GM19328 (cell line): Measurements from ENCODE around the gene PHOSPHO1.
A peak's percentile ranks its signal among the peaks of the same experiment; 100 is the strongest.

Experiments
- ATAC-seq: cut with Tn5 transposase; IDR thresholded peaks from one replicate; pipeline ENCODE4 v1.9.1; 2021; ENCODE audit warnings: mild to moderate bottlenecking, moderate library complexity; ENCODE audit not compliant: unreplicated experiment

The PHOSPHO1 gene

DNA sequence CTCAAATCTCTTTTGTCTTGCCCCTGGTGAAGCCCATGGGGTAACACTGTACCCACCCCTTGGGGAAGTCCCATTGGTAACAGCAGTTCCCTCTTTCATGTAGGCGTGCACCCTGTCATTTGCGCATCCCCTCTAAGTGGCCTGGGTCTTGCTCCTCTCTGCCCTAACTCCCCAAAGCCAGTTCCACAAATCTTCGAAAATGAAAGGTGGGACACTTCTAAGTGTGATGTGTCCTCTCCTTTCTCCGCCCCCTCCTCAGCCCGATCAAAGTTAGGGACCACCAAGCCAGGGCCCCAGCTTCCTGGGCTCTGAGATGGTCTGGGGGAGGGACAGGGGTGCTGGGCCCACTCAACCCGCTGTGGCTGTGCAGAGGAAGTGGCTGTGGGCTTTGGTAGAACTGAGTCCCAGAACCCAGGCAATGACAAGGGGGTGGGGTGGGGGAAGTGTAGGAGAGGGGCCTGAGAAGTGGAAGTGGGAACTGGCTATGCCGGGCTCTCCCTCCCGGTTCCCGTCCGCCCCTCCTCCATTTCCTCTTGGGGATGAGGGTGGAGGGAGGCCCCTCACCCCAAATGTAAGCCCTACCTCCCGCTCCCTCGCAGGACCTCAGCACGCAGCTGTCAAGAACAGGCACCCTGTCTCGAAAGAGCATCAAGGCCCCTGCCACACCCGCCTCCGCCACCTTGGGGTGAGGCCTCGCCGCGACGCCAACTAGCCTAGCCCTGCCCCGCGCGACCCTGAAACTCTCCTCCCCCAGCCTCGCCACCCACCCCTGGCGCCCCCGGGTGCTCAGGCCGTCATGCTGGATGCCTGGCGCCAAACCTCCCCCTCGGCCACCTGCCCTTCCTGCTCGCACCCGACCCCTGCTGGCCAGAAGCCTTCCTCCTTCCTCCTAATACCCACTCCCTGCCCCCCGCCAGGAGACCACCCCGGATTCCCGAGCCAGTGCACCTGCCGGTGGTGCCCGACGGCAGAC, 11.4 kb downstream of the PHOSPHO1 start:
- ATAC-seq: no peak

DNA sequence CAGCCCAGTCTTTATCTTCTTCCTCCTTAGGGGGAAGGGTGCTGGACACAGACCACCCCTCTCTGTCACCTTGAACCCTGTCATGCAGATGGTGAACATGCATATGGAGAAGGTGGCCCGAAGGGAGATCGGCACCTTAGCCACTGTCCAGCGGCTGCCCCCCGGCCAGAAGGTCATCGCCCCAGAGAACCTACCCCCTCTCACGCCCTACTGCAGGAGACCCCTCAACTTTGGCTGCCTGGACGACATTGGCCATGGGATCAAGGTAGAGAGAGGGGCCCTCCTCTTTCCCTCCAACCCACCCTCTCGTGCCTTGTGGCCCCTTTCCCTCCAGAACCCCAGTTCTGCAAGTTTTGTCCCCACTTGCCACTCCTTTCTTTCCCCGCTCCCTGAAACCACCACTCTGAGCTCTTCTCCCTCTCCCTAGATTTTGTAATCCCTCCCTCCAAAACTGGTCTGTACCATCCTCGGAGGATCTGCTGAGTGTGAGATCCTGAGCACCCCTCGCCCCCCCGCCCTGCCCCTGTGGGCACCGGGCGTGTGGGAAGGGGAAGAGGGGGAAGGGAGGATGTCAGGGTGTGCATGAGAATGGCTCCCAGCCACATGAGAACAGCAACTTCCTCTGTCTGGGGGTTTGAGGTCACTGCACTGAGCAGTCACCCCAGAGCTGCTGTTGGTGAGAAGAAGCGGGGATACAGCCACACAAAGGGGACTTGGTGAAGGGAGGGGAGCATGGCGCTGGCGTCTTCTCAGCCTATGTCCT, 12.8 kb downstream of the PHOSPHO1 start:
- no peak for ATAC-seq

DNA sequence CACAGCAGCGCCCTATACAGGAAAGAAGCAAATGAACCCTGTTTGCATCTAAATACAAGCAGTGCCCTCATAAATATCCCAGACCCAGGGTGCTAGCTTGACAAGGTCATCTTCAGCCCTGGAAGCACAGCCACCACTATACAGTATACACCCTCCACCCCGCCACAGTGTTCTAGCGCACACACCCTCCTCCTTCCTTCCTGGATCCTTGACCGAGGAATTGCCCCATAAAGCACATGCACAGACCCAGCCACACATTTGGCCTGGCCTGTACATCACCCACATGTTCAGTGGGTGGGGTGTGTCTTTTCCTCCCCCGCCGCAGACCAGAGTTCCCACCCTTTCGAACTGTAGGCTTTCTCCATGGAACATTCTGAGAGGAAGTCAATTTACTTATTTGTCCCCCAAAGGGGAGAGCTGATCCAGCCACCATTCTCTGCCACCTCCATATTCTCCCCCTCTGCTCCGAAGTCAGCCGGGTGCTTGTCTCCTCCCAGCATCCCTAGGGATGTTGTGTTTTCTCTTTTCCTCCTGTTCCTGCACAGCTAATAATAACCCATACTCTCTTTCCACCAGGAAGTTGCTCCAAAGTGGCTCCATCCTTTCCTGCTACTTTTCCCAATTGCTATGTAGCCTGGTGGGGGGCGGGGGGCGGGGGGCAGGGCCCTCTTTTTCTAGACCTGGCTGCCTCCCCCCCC, 13.5 kb downstream of the PHOSPHO1 start:
- ATAC-seq: no peak

- no peak for ATAC-seq
Measured at GRCh38 chr17:49216482-49216881, 14.1 kb downstream of the PHOSPHO1 start.

- ATAC-seq: no peak
Measured at GRCh38 chr17:49214676-49215360, 15.8 kb downstream of the PHOSPHO1 start.

GRCh38 chr17:49213847-49214246, 16.7 kb downstream of the PHOSPHO1 start:
- no peak for ATAC-seq

DNA sequence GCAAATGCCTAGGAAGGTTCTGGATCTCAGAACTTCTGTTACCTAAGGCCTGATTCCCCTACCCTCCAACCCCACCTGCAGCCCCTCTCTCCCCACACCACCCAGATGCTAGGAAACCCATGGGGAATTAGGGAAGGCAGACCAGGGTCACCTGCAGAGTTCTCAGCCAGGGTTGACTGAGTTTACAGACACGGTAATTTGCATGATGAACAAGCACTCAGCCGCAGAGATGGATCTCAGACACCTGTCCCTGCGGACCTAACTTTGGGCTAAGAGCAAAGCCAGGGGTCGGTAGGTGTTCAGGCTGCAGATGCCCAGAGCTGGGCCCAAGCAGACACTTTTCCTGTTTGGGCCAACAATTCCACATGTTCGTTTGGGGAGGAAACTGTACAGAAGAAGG, 17.2 kb downstream of the PHOSPHO1 start:
- no peak for ATAC-seq

- peak; percentile 66 for ATAC-seq
Measured at GRCh38 chr17:49210158-49211029, 20.2 kb downstream of the PHOSPHO1 start, which contains the start of the genes ABI3 and GNGT2. TSS of gene ABI3 (plus strand) at chr17:49210707. CDS start at chr17:49210725, 18 bp downstream. TSS of gene GNGT2 (minus strand) at chr17:49210574. CDS start at chr17:49207422, 3,152 bp downstream.

GRCh38 chr17:49209061-49209571, 21.5 kb downstream of the PHOSPHO1 start:
- ATAC-seq: no peak

GRCh38 chr17:49204516-49204915, 26.1 kb downstream of the PHOSPHO1 start:
- ATAC-seq: no peak

DNA sequence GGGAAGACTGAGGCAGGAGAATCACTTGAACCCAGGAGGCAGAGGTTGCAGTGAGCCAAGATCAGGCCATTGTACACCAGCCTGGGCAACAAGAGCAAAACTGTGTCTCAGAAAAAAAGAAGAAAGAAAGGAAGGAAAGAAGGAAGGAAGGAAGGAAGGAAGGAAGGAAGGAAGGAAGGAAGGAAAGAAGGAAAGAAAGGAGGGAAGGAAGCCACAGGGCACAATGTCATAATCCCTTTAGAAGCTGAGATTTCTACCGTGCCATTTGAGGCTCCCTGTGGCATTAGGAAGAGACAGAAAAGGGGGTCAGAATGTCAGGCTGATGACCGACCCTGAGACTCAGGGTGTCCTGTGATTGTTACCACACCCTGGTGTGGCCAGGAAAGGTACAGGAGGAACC, 26.8 kb downstream of the PHOSPHO1 start:
- no peak for ATAC-seq

DNA sequence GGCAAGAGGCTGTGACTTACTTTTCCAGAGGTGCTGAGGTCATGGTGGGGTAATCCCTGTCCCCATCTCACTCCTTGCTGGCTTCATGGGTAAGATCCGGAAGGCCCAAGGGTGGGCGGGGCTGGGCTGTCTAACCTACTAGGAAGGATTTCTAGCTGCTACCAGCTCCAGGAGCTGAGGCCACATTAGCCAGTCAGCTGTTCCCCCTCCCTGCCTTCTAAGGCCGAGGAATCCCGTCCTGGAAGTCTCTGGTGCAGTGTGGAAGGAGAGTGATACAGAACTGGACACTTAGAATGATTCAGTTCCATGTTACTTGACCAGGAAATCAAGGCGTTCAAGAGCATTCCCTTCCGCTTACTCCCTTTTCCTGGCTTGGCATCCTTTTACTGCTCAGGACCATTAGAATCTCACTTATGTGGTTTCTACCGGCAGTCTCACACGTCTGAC, 29.1 kb downstream of the PHOSPHO1 start:
- no peak for ATAC-seq

- ATAC-seq: no peak
Measured at GRCh38 chr17:49200423-49201083, 30.0 kb downstream of the PHOSPHO1 start.

- no peak for ATAC-seq
Measured at GRCh38 chr17:49198211-49198610, 32.4 kb downstream of the PHOSPHO1 start.

DNA sequence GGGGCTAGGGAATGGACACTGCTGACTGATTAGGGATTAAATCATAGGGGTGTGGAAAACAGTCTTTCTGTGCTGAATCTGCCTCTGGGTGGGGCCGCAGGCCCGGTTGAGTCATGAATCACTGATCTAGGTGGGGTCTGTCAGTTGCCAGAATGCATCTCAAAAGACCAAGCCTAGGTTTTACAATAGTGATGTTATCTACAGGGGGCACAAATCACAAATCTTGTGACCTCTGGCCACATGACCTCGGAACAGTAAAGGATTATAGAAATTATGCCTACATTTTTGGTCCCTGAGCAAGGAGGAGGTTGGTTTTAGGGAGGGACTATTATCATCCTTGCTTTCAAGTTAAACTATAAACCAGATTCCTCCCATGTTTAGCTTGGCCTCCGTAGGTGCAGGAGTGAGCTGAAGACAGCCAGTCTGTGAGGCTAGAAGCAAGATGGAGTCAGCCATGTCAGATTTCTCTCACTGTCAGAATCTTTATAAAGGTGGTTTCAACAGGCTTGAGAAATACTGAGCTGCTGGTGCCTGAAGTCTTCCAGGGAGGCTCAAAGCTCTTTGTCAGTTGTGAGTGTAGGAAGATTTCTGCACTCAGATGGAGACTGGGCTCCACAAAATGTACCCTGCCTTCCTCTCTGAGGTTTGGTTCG, 33.1 kb downstream of the PHOSPHO1 start:
- ATAC-seq: no peak

- no peak for ATAC-seq
Measured at GRCh38 chr17:49196520-49196919, 34.1 kb downstream of the PHOSPHO1 start.

- ATAC-seq: no peak
Measured at GRCh38 chr17:49195751-49196150, 34.8 kb downstream of the PHOSPHO1 start.

DNA sequence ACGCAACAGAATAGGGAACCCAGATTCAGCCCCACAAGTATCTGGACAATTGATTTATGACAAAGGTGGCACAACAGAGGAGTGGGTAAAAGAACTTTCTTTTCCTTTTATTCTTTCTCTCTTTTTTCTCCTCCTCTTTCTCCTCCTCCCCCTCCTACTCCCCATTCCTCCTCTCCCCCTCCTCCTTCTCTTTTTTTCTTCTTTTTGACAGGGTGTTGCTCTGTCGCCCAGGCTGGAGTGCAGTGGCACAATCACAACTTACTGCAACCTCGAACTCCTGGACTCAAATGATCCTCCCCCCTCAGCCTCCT, 36.3 kb downstream of the PHOSPHO1 start:
- no peak for ATAC-seq
